CD14-positive monocyte (primary cell): ENCODE results near the gene USP47. TPM values are rescaled to one million over a fixed set of nuclear protein-coding genes. Genes with fewer than 3 reads are reported as not detected.

Experiments
- DNase-seq, 3 donors: peaks; one replicate each; pipeline ENCODE4 v3.0.0-alpha.2; 2011 to 2022
- H2AFZ ChIP-seq: 2 replicates; pipeline ENCODE4 v1.6.0; 2012; ENCODE audit warnings: mild to moderate bottlenecking, low read depth, low read length, inconsistent platforms; ENCODE audit not compliant: insufficient read depth, poor library complexity, severe bottlenecking
- H3K27ac ChIP-seq, 2 donors: 1 replicate in 1 of 2; 2 replicates in 1 of 2; pipeline ENCODE4 v1.5.1; 2012 to 2013; ENCODE audit warnings: low read length in 2 of 2, control low read depth in 1 of 2, inconsistent platforms in 1 of 2, low read depth in 1 of 2, mild to moderate bottlenecking in 1 of 2
- H3K27me3 ChIP-seq, 2 donors: one replicate each; pipeline versions ENCODE4 v1.6.0 to v1.6.1; 2011 to 2013; ENCODE audit warnings: low read length in 2 of 2; ENCODE audit not compliant: control insufficient read depth in 2 of 2, insufficient read depth in 2 of 2
- H3K36me3 ChIP-seq, 2 donors: replicated peaks in 1 of 2; 1 replicate in 1 of 2; 2 replicates in 1 of 2; pipeline versions ENCODE4 v1.5.1 to v1.6.1; 2012 to 2013; ENCODE audit warnings: low read length in 2 of 2, control low read depth in 1 of 2, inconsistent platforms in 1 of 2, mild to moderate bottlenecking in 1 of 2; ENCODE audit not compliant: insufficient read depth in 2 of 2, control insufficient read depth in 1 of 2
- H3K4me1 ChIP-seq, 2 donors: 1 replicate in 1 of 2; 2 replicates in 1 of 2; pipeline versions ENCODE4 v1.5.1 to v1.6.1; 2012 to 2013; ENCODE audit warnings: low read length in 2 of 2, control low read depth in 1 of 2, inconsistent platforms in 1 of 2, mild to moderate bottlenecking in 1 of 2, moderate library complexity in 1 of 2; ENCODE audit not compliant: insufficient read depth in 2 of 2, control insufficient read depth in 1 of 2
- H3K4me2 ChIP-seq: replicated peaks from 2 replicates; pipeline ENCODE3; 2012; ENCODE audit warnings: low read length, moderate library complexity, mild to moderate bottlenecking; ENCODE audit not compliant: poor library complexity, severe bottlenecking; ENCODE audit errors: extremely low read depth
- H3K4me3 ChIP-seq, 3 experiments: fragments of 200-600 bp in 1 of 3; sonication (generic) in 1 of 3; replicated peaks in 1 of 3; 1 replicate in 2 of 3; 2 replicates in 1 of 3; pipeline ENCODE4 v1.5.1; 2011 to 2013; ENCODE audit warnings: low read length in 3 of 3, mild to moderate bottlenecking in 3 of 3, control low read depth in 2 of 3, low read depth in 2 of 3, inconsistent platforms in 1 of 3, moderate library complexity in 1 of 3
- H3K79me2 ChIP-seq: 2 replicates; pipeline ENCODE4 v1.6.0; 2012; ENCODE audit warnings: mild to moderate bottlenecking, control low read depth, inconsistent platforms, low read length, moderate library complexity; ENCODE audit not compliant: insufficient read depth
- H3K9ac ChIP-seq: 2 replicates; pipeline ENCODE4 v1.6.0; 2017; ENCODE audit warnings: low read length, mild to moderate bottlenecking; ENCODE audit not compliant: insufficient read depth, poor library complexity, severe bottlenecking
- H3K9me3 ChIP-seq, 2 donors: replicated peaks in 1 of 2; 1 replicate in 1 of 2; 2 replicates in 1 of 2; pipeline versions ENCODE4 v1.5.1 to v1.6.1; 2012 to 2013; ENCODE audit warnings: low read length in 2 of 2, control low read depth in 1 of 2; ENCODE audit not compliant: control insufficient read depth in 1 of 2, insufficient read depth in 1 of 2
- H4K20me1 ChIP-seq: 2 replicates; pipeline ENCODE4 v1.6.0; 2012; ENCODE audit warnings: mild to moderate bottlenecking, low read length, control low read depth, moderate library complexity; ENCODE audit not compliant: insufficient read depth
- H3K27ac Mint-ChIP-seq, 7 donors: one replicate each; pipeline ENCODE4 v1.8.0; 2020; ENCODE audit warnings: mild to moderate bottlenecking in 7 of 7, mixed read lengths in 7 of 7, moderate library complexity in 6 of 7, inconsistent platforms in 2 of 7
- H3K27me3 Mint-ChIP-seq, 3 donors: one replicate each; pipeline ENCODE4 v1.8.0; 2021 to 2022; ENCODE audit warnings: low read depth in 3 of 3, mild to moderate bottlenecking in 3 of 3, mixed read lengths in 3 of 3, moderate library complexity in 3 of 3, inconsistent platforms in 1 of 3
- H3K36me3 Mint-ChIP-seq, 2 donors: one replicate each; pipeline ENCODE4 v1.8.0; 2020; ENCODE audit warnings: mixed read lengths in 2 of 2, inconsistent platforms in 1 of 2, mild to moderate bottlenecking in 1 of 2
- H3K4me1 Mint-ChIP-seq: one replicate; pipeline ENCODE4 v1.8.0; 2020; ENCODE audit warnings: mild to moderate bottlenecking, mixed read lengths
- H3K4me3 Mint-ChIP-seq, 2 donors: one replicate each; pipeline ENCODE4 v1.8.0; 2020; ENCODE audit warnings: mild to moderate bottlenecking in 2 of 2, mixed read lengths in 2 of 2, moderate library complexity in 1 of 2
- H3K9me3 Mint-ChIP-seq, 7 donors: one replicate each; pipeline ENCODE4 v1.8.0; 2020 to 2022; ENCODE audit warnings: mixed read lengths in 7 of 7, mild to moderate bottlenecking in 6 of 7, moderate library complexity in 6 of 7, inconsistent platforms in 2 of 7
- WGBS: methylation state at CpG from one replicate; pipeline ENCODE4 v1.1.5; 2013; ENCODE audit warnings: missing lambda C conversion rate; ENCODE audit not compliant: insufficient coverage; 5-methylcytosine and 5-hydroxymethylcytosine counted together
- intact Hi-C, 2 donors: fragments of 100-400 bp; cut with micrococcal nuclease; formaldehyde crosslinking; loops; one replicate each; pipeline versions ENCODE4 v1.15.0 to v1.15.1; 2023
- polyA plus RNA-seq, 3 donors: library from polyadenylated mRNA; depleted of rRNA in 1 of 3; unstranded in 2 of 3; stranded (reverse) in 1 of 3; fragments of 300-500 nt in 2 of 3; fragments of >200 nt in 1 of 3; fragmentation: Illumina TruSeq in 2 of 3; gene quantifications; 1 replicate in 2 of 3; 2 replicates in 1 of 3; pipeline ENCODE4 v1.2.3, GENCODE V29; 2012 to 2021
- TF ChIP-seq, protein P1 (sequence below): fragments of 200-600 bp; IDR thresholded peaks from one replicate; pipeline ENCODE4 v1.8.0; 2022; ENCODE audit warnings: antibody characterized with exemption, mild to moderate bottlenecking

The USP47 gene
- polyA plus RNA-seq, 3 donors = 8.1 to 17.5 (median 10.5) TPM

DNA sequence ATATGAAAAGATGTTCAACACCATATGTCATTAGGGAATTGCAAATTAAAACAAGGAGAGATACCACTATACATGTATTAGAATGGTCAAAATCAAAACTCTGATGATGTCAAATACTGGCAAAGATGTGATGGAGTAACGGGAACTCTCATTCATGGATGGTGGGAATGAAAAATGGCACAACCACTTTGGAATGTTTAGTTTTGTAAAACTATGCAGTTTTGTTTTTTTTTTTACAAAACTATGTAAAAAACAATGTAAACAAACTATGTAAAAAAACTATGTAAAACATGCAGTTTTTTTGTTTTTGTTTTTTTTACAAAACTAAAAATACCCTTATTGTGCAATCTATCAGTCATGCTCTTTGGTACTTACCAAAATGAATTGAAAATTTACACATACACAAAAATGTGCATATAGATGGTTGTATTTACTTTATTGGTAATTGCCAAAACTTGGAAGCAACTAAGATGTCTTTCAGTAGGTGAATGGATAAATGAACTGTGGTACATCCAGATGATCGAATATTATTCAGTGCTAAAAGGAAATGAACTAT lies 5.0 kb upstream of the USP47 start:
- no peak overlapping the region for H3K4me2 ChIP-seq
- H3K9ac ChIP-seq = no peak overlapping the region
- DNase-seq = no peak
- Mint-ChIP-seq H3K27me3 (peaks cover 0 to 2% (median 0%) of the 10 kb centered on the region in 3 donors), H3K9me3 (peaks cover 0 to 5% (median 0%) of the 10 kb centered on the region in 7 donors), H3K36me3 (no peaks in the 10 kb centered on the region), H3K27ac (no peak overlapping the region), H3K4me3 (no peak overlapping the region), H3K4me1 (peaks cover 3% of the 10 kb centered on the region)
- H3K36me3 ChIP-seq = no peaks in the 10 kb centered on the region
- H3K4me3 ChIP-seq = no peak overlapping the region
- intact Hi-C loops = no loop called here
- H3K79me2 ChIP-seq = no peaks in the 10 kb centered on the region
- H2AFZ ChIP-seq = no peak overlapping the region
- H3K4me1 ChIP-seq = peaks cover 4 to 7% of the 10 kb centered on the region in 2 donors
- H4K20me1 ChIP-seq = no peaks in the 10 kb centered on the region
- no CpG with 5 or more reads among the region's 2 CpGs for WGBS
- TF ChIP-seq, protein P1, sequence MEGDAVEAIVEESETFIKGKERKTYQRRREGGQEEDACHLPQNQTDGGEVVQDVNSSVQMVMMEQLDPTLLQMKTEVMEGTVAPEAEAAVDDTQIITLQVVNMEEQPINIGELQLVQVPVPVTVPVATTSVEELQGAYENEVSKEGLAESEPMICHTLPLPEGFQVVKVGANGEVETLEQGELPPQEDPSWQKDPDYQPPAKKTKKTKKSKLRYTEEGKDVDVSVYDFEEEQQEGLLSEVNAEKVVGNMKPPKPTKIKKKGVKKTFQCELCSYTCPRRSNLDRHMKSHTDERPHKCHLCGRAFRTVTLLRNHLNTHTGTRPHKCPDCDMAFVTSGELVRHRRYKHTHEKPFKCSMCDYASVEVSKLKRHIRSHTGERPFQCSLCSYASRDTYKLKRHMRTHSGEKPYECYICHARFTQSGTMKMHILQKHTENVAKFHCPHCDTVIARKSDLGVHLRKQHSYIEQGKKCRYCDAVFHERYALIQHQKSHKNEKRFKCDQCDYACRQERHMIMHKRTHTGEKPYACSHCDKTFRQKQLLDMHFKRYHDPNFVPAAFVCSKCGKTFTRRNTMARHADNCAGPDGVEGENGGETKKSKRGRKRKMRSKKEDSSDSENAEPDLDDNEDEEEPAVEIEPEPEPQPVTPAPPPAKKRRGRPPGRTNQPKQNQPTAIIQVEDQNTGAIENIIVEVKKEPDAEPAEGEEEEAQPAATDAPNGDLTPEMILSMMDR = no peak
- H3K27me3 ChIP-seq = peaks cover 0 to 4% of the 10 kb centered on the region in 2 donors
- no peak overlapping the region for H3K27ac ChIP-seq
- H3K9me3 ChIP-seq = no peaks in the 10 kb centered on the region

GRCh38 chr11:11839718-11840117 lies 2.1 kb upstream of the USP47 start:
- Mint-ChIP-seq H3K4me3 (no peak overlapping the region), H3K9me3 (peaks cover 0 to 5% (median 0%) of the 10 kb centered on the region in 7 donors), H3K36me3 (no peaks in the 10 kb centered on the region), H3K27ac (no peak overlapping the region), H3K27me3 (no peaks in the 10 kb centered on the region), H3K4me1 (peaks cover 5% of the 10 kb centered on the region)
- no peak overlapping the region for H3K4me3 ChIP-seq
- no peaks in the 10 kb centered on the region for H3K9me3 ChIP-seq
- peaks cover 20 to 29% of the 10 kb centered on the region in 2 donors for H3K4me1 ChIP-seq
- peaks cover 12% of the 10 kb centered on the region for H4K20me1 ChIP-seq
- H2AFZ ChIP-seq = no peak overlapping the region
- DNase-seq = no peak
- H3K27ac ChIP-seq = no peak overlapping the region
- no peak overlapping the region for H3K9ac ChIP-seq
- H3K36me3 ChIP-seq = no peaks in the 10 kb centered on the region
- H3K27me3 ChIP-seq = peaks cover 0 to 4% of the 10 kb centered on the region in 2 donors
- intact Hi-C loops = loop anchor here (10.0 kb wide), 2 partner anchors 1035 to 1545 kb away; partner anchors contain the start of genes EIF4G2 (in 1 of the 2) and SBF2 (in 1 of the 2)
- H3K4me2 ChIP-seq = no peak overlapping the region
- peaks cover 29% of the 10 kb centered on the region for H3K79me2 ChIP-seq
- TF ChIP-seq, protein P1 = no peak
